Skeletal muscle tissue (tissue), 4 donors: ENCODE measurements around the gene SON. TPM values are rescaled to one million over a fixed set of nuclear protein-coding genes. Genes with fewer than 3 reads are reported as not detected.
"Not testable (repeated sequence)": the region's sequence is repeated elsewhere in the genome, so short reads cannot be mapped to it uniquely, and the experiment has no call there.

Experiments used
- H3K27ac ChIP-seq: one replicate; pipeline ENCODE4 v1.7.0; 2013; ENCODE audit warnings: mild to moderate bottlenecking, low read depth, low read length, inconsistent platforms
- H3K27me3 ChIP-seq, 3 donors: one replicate each; pipeline ENCODE4 v1.7.0; 2013; ENCODE audit warnings: low read length in 3 of 3; ENCODE audit not compliant: control insufficient read depth in 3 of 3, insufficient read depth in 3 of 3
- H3K36me3 ChIP-seq, 3 donors: one replicate each; pipeline ENCODE4 v1.7.0; 2013; ENCODE audit warnings: low read length in 3 of 3; ENCODE audit not compliant: control insufficient read depth in 3 of 3, insufficient read depth in 3 of 3
- H3K4me1 ChIP-seq, 3 donors: one replicate each; pipeline ENCODE4 v1.7.0; 2013; ENCODE audit warnings: low read length in 3 of 3, mild to moderate bottlenecking in 3 of 3; ENCODE audit not compliant: control insufficient read depth in 3 of 3, insufficient read depth in 3 of 3
- H3K4me3 ChIP-seq, 3 donors: one replicate each; pipeline ENCODE4 v1.7.0; 2013; ENCODE audit warnings: low read length in 3 of 3
- H3K9ac ChIP-seq, 3 donors: one replicate each; pipeline ENCODE4 v1.7.0; 2013; ENCODE audit warnings: low read length in 3 of 3, mild to moderate bottlenecking in 3 of 3, moderate library complexity in 2 of 3, low read depth in 1 of 3
- H3K9me3 ChIP-seq, 3 donors: one replicate each; pipeline ENCODE4 v1.7.0; 2013; ENCODE audit warnings: low read length in 3 of 3; ENCODE audit not compliant: control insufficient read depth in 3 of 3
- total RNA-seq: library from RNA; depleted of rRNA; stranded (reverse); fragments of >200 nt; gene quantifications from one replicate; pipeline ENCODE4 v1.2.3, GENCODE V29; 2014
- donor health status: Osteomylitis.

The SON gene
- total RNA-seq, 1 donor from 2014 or later, result 103 TPM

DNA sequence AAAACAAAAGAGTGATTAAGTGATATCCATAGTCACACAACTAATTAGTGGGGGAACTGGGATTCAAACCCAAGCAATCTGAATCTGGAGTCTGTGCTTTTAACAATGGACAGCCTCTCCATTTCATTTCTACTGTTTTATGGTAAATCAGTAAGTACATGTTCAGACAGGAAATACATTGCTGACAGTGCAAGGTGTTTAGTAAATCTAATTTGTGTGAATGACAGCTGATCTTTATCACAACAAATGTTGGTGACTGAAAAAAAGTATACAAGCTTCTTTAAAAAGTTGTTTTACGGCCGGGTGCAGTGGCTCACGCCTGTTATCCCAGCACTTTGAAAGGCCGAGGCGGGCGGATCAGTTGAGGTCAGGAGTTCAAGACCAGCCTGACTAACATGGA is 25.1 kb downstream of the SON start:
- H3K9me3 ChIP-seq, result no peaks in the 10 kb centered on the region
- peaks cover 18 to 25% (median 25%) of the 10 kb centered on the region in 3 donors for H3K36me3 ChIP-seq
- H3K27me3 ChIP-seq, result no peaks in the 10 kb centered on the region
- H3K9ac ChIP-seq, result no peak overlapping the region
- H3K4me3 ChIP-seq, result no peak overlapping the region
- H3K4me1 ChIP-seq, result peaks cover 3 to 4% (median 3%) of the 10 kb centered on the region in 3 donors
- H3K27ac ChIP-seq, result no peak overlapping the region

GRCh38 chr21:33568448-33568847 is 25.6 kb downstream of the SON start:
- peaks cover 18 to 30% (median 29%) of the 10 kb centered on the region in 3 donors for H3K36me3 ChIP-seq
- no peak overlapping the region for H3K9ac ChIP-seq
- no peak overlapping the region for H3K27ac ChIP-seq
- H3K4me3 ChIP-seq, result no peak overlapping the region
- H3K27me3 ChIP-seq, result no peaks in the 10 kb centered on the region
- no peaks in the 10 kb centered on the region for H3K9me3 ChIP-seq
- peaks cover 3 to 4% (median 3%) of the 10 kb centered on the region in 3 donors for H3K4me1 ChIP-seq

DNA sequence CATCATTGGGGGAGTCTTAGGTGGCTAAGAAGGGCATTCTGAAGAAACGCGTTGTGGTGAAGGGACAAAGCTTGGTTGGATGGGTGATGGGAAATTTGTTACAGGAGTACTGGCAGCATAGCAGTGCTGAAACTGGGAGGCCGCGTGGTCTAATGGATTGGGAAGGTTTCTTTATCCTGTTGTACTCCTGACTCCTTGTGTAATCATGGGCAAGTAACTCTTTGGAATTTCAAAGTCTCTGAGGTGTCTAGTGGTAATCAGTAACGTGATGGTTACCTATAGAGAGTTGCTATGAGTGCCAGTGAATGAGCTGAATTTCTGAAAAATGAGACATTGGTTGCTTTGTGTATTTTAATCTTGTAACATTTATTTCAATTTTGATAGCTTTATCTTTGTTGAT is 27.2 kb downstream of the SON start:
- no peak overlapping the region for H3K27ac ChIP-seq
- no peak overlapping the region for H3K4me3 ChIP-seq
- H3K9me3 ChIP-seq, result no peaks in the 10 kb centered on the region
- peaks cover 3 to 4% (median 3%) of the 10 kb centered on the region in 3 donors for H3K4me1 ChIP-seq
- no peaks in the 10 kb centered on the region for H3K27me3 ChIP-seq
- no peak overlapping the region for H3K9ac ChIP-seq
- H3K36me3 ChIP-seq, result peaks cover 26 to 42% (median 39%) of the 10 kb centered on the region in 3 donors

- peaks cover 3 to 4% (median 3%) of the 10 kb centered on the region in 3 donors for H3K4me1 ChIP-seq
- peaks cover 34 to 57% (median 50%) of the 10 kb centered on the region in 3 donors for H3K36me3 ChIP-seq
- no peak overlapping the region for H3K4me3 ChIP-seq
- no peak overlapping the region for H3K27ac ChIP-seq
- H3K27me3 ChIP-seq, result no peaks in the 10 kb centered on the region
- H3K9ac ChIP-seq, result peak overlapping the region in 2 of 3 donors; percentile 3 to 4
- H3K9me3 ChIP-seq, result no peaks in the 10 kb centered on the region
Measured at GRCh38 chr21:33572350-33572749, 29.5 kb downstream of the SON start.

GRCh38 chr21:33576741-33577141 is 33.9 kb downstream of the SON start:
- H3K27me3 ChIP-seq, H3K4me3 ChIP-seq, H3K27ac ChIP-seq, H3K9ac ChIP-seq, H3K4me1 ChIP-seq, H3K9me3 ChIP-seq: not testable (repeated sequence)
- H3K36me3 ChIP-seq, result peaks cover 18 to 48% (median 44%) of the 10 kb centered on the region in 3 donors

- H3K9me3 ChIP-seq, result no peaks in the 10 kb centered on the region
- peaks cover 18 to 43% (median 42%) of the 10 kb centered on the region in 3 donors for H3K36me3 ChIP-seq
- H3K9ac ChIP-seq, result no peak overlapping the region
- no peaks in the 10 kb centered on the region for H3K4me1 ChIP-seq
- no peaks in the 10 kb centered on the region for H3K27me3 ChIP-seq
- no peak overlapping the region for H3K4me3 ChIP-seq
- no peak overlapping the region for H3K27ac ChIP-seq
Measured at GRCh38 chr21:33578214-33578613, 35.4 kb downstream of the SON start.

DNA sequence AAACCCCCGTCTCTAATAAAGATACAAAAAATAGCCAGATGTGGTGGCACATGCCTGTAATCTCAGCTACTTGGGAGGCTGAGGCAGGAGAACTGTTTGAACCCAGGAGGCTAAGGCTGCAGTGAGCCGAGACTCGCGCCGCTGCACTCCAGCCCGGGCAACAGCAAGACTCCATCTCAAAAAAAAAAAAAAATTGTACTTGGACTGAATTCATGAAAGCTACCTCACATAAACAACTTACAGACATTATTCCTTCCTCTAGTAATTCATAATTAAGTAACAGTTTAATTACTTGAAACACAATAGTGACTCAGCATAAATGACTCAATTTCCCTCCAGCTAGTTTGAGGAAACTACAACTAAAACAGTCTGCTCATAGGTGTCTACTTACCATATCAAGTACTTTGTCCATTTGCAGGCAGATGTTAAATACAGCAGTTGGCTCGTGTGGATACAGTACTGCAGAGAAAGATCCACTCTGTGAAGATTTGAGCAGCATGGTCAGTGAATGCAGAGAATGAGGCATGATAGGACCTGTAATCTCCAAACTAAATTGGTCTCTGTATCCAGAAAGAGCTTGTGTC is 36.2 kb downstream of the SON start:
- peaks cover 15 to 39% (median 36%) of the 10 kb centered on the region in 3 donors for H3K36me3 ChIP-seq
- H3K27me3 ChIP-seq, result no peaks in the 10 kb centered on the region
- H3K9ac ChIP-seq, result no peak overlapping the region
- H3K4me3 ChIP-seq, result no peak overlapping the region
- no peak overlapping the region for H3K27ac ChIP-seq
- no peaks in the 10 kb centered on the region for H3K4me1 ChIP-seq
- H3K9me3 ChIP-seq, result no peaks in the 10 kb centered on the region

DNA sequence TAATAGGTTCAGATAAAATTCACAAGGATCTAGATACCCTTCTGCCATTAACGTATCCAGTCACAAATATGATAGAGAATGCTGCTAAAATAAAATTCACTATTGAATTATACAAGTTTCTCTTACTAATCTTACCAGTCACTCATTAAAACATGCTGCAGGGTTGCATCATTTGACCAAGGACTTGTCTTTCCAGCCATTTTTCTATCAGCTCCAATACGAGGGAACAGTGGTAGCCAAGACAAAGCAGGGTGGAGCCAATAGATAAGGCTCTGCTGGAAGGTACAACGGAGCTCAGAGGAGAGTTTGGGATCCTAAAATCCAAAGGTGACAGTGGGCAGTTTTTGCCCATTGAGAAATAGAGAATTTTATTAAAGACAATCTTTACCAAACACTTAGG is 41.6 kb downstream of the SON start:
- peaks cover 10 to 12% (median 11%) of the 10 kb centered on the region in 3 donors for H3K4me1 ChIP-seq
- peaks cover 0 to 9% (median 4%) of the 10 kb centered on the region in 3 donors for H3K36me3 ChIP-seq
- no peak overlapping the region for H3K9ac ChIP-seq
- H3K27me3 ChIP-seq, result no peaks in the 10 kb centered on the region
- H3K9me3 ChIP-seq, result no peaks in the 10 kb centered on the region
- no peak overlapping the region for H3K4me3 ChIP-seq
- no peak overlapping the region for H3K27ac ChIP-seq

GRCh38 chr21:33586927-33587326 is 44.1 kb downstream of the SON start:
- no peaks in the 10 kb centered on the region for H3K27me3 ChIP-seq
- no peak overlapping the region for H3K9ac ChIP-seq
- H3K4me1 ChIP-seq, result peaks cover 11 to 16% (median 12%) of the 10 kb centered on the region in 3 donors
- no peaks in the 10 kb centered on the region for H3K9me3 ChIP-seq
- H3K4me3 ChIP-seq, result no peak overlapping the region
- H3K36me3 ChIP-seq, result peaks cover 0 to 2% (median 0%) of the 10 kb centered on the region in 3 donors
- H3K27ac ChIP-seq, result no peak overlapping the region

DNA sequence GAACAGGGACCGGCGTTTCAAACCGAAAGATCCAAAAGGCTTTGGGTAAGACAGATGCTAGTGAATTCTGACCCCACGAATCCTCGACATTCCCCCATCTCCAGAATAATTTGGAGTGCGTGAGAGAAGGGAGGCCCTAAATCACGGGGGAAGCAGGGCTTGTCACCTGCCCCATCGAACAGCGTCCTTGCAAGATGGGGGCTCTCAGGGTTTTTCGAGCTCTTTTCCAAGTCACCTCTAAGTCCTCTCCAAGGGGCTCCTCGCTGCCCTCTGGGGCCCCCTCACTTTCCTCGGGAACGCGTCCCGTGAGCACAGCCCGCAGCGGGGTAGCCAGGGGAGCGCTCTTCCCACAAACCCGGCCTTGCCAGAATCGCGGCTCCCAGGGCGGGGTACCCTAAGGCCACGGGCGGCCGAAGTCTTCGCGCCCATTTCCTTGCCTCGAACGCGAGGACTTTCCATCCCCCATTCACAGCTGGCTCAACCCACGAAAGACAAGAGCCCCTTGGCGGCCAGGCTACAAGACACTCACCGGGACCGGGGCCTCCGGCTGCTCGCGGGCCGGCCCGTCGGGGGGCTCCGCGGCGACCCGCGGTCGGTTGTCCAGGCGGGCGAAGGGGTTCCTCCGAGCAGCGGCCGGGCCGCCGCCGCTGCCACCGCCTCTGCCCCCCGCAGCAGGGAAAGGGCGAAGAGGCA is 45.1 kb downstream of the SON start:
- H3K27ac ChIP-seq, result peak overlapping the region; percentile 86
- H3K4me1 ChIP-seq, result peaks cover 11 to 16% (median 12%) of the 10 kb centered on the region in 3 donors
- H3K36me3 ChIP-seq, result no peaks in the 10 kb centered on the region
- peak overlapping the region; percentile 71 to 89 (median 77) for H3K4me3 ChIP-seq
- no peaks in the 10 kb centered on the region for H3K9me3 ChIP-seq
- no peaks in the 10 kb centered on the region for H3K27me3 ChIP-seq
- peak overlapping the region; percentile 63 to 84 (median 77) for H3K9ac ChIP-seq
